Loucy (cell line): Measurements from ENCODE around the gene ARIH1.
"Not testable (repeated sequence)": the region's sequence is repeated elsewhere in the genome, so short reads cannot be mapped to it uniquely, and the experiment has no call there.

Source experiments
- H2AFZ ChIP-seq: fragments of 200-600 bp; sonication (generic); 2 replicates; pipeline ENCODE4 v1.6.0; 2016; ENCODE audit warnings: antibody characterized with exemption, mild to moderate bottlenecking, low read length, moderate library complexity
- H3F3A ChIP-seq: fragments of 200-600 bp; 2 replicates; pipeline ENCODE4 v1.6.0; 2016; ENCODE audit warnings: antibody characterized with exemption, low read depth, mild to moderate bottlenecking
- H3K27me3 ChIP-seq: fragments of 200-600 bp; sonication (generic); 2 replicates; pipeline ENCODE4 v1.6.1; 2014; ENCODE audit warnings: low read length, mild to moderate bottlenecking; ENCODE audit not compliant: insufficient read depth, poor library complexity, severe bottlenecking
- H3K36me3 ChIP-seq: fragments of 200-600 bp; sonication (generic); 2 replicates; pipeline ENCODE4 v1.6.1; 2016; ENCODE audit warnings: low read length; ENCODE audit not compliant: insufficient read depth
- H3K4me1 ChIP-seq: fragments of 200-600 bp; sonication (generic); 2 replicates; pipeline ENCODE4 v1.5.1; 2014; ENCODE audit warnings: low read length, mild to moderate bottlenecking; ENCODE audit not compliant: insufficient read depth, poor library complexity, severe bottlenecking
- H3K4me2 ChIP-seq: fragments of 200-600 bp; sonication (generic); 2 replicates; pipeline ENCODE4 v1.6.0; 2014; ENCODE audit warnings: antibody characterized with exemption, low read length, low read depth, mild to moderate bottlenecking; ENCODE audit not compliant: poor library complexity, severe bottlenecking
- H3K4me3 ChIP-seq: fragments of 200-600 bp; sonication (generic); 2 replicates; pipeline ENCODE4 v1.5.1; 2014; ENCODE audit warnings: low read length, mild to moderate bottlenecking, mixed read lengths; ENCODE audit not compliant: poor library complexity, severe bottlenecking
- H3K79me2 ChIP-seq: fragments of 200-600 bp; sonication (generic); 2 replicates; pipeline ENCODE4 v1.6.1; 2014; ENCODE audit warnings: low read length; ENCODE audit not compliant: insufficient read depth
- H3K9ac ChIP-seq: fragments of 200-600 bp; sonication (generic); 2 replicates; pipeline ENCODE4 v1.6.0; 2014; ENCODE audit warnings: mild to moderate bottlenecking, low read depth, low read length, moderate library complexity; ENCODE audit not compliant: poor library complexity, severe bottlenecking
- H3K9me2 ChIP-seq: fragments of 200-600 bp; sonication (generic); replicated peaks from 2 replicates; pipeline ENCODE4 v1.6.1; 2016; ENCODE audit warnings: low read depth, low read length, mixed read lengths
- H3K9me3 ChIP-seq: fragments of 200-600 bp; sonication (generic); 2 replicates; pipeline ENCODE4 v1.6.1; 2014; ENCODE audit warnings: mild to moderate bottlenecking, antibody characterized with exemption, low read length, low read depth; ENCODE audit not compliant: insufficient read depth
- H4K20me1 ChIP-seq: fragments of 200-600 bp; sonication (generic); 2 replicates; pipeline ENCODE4 v1.6.0; 2014; ENCODE audit warnings: antibody characterized with exemption, low read length, mild to moderate bottlenecking; ENCODE audit not compliant: insufficient read depth, poor library complexity, severe bottlenecking
- EZH2phosphoT487 ChIP-seq: fragments of 200-600 bp; IDR thresholded peaks from 2 replicates; pipeline ENCODE4 v1.6.1; 2018; ENCODE audit warnings: antibody characterized with exemption, mild to moderate bottlenecking, moderate library complexity, borderline replicate concordance
- TF ChIP-seq, protein P1 (sequence below): fragments of 200-600 bp; sonication (generic); conservative IDR thresholded peaks from 2 replicates; pipeline ENCODE4 v1.5.1; 2014; ENCODE audit warnings: mild to moderate bottlenecking, antibody characterized with exemption, low read length

ARIH1 gene

GRCh38 chr15:72609862-72610261, 135.7 kb downstream of the ARIH1 start:
- no peaks in the 10 kb centered on the region for H3K79me2 ChIP-seq
- H3K4me1 ChIP-seq, result no peaks in the 10 kb centered on the region

DNA sequence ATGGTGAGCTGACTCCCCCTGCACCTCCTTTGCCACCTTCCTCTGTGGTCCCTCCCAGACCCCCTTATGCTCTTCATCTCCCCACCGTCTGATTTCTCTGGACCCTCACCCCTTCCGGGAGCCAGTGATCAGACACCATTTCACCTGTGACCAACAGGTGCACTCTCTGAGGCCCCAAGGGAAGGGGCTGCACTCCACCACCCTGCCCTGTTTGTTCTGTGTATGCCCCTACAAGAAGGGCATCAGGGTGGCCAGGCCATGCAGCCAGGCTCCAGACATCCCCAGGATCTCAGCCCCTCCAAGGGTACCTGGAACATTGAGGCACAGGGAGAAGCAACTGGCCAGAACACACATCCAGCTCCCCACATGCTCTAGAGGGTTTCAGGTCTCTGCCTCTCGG, 138.2 kb downstream of the ARIH1 start:
- H3K9ac ChIP-seq, H2AFZ ChIP-seq, H3K9me3 ChIP-seq, H3K9me2 ChIP-seq, H3K36me3 ChIP-seq, H3K79me2 ChIP-seq, H3K4me2 ChIP-seq, H3K27me3 ChIP-seq, H3K4me3 ChIP-seq, H3F3A ChIP-seq, H4K20me1 ChIP-seq, H3K4me1 ChIP-seq: not testable (repeated sequence)

More at GRCh38 chr15:72609862-72610261, 135.7 kb downstream of the ARIH1 start:
- TF ChIP-seq EZH2phosphoT487, result no peak
- TF ChIP-seq, protein P1, sequence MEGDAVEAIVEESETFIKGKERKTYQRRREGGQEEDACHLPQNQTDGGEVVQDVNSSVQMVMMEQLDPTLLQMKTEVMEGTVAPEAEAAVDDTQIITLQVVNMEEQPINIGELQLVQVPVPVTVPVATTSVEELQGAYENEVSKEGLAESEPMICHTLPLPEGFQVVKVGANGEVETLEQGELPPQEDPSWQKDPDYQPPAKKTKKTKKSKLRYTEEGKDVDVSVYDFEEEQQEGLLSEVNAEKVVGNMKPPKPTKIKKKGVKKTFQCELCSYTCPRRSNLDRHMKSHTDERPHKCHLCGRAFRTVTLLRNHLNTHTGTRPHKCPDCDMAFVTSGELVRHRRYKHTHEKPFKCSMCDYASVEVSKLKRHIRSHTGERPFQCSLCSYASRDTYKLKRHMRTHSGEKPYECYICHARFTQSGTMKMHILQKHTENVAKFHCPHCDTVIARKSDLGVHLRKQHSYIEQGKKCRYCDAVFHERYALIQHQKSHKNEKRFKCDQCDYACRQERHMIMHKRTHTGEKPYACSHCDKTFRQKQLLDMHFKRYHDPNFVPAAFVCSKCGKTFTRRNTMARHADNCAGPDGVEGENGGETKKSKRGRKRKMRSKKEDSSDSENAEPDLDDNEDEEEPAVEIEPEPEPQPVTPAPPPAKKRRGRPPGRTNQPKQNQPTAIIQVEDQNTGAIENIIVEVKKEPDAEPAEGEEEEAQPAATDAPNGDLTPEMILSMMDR, result no peak
- H3K36me3 ChIP-seq, result no peaks in the 10 kb centered on the region
- H3K9me2 ChIP-seq, result no peaks in the 10 kb centered on the region
- no peak overlapping the region for H3K9ac ChIP-seq
- no peaks in the 10 kb centered on the region for H3K27me3 ChIP-seq
- H2AFZ ChIP-seq, result no peak overlapping the region
- H3K9me3 ChIP-seq, result no peaks in the 10 kb centered on the region
- H3K4me2 ChIP-seq, result no peak overlapping the region
- H3F3A ChIP-seq, result no peaks in the 10 kb centered on the region
- no peak overlapping the region for H3K4me3 ChIP-seq
- no peaks in the 10 kb centered on the region for H4K20me1 ChIP-seq

DNA sequence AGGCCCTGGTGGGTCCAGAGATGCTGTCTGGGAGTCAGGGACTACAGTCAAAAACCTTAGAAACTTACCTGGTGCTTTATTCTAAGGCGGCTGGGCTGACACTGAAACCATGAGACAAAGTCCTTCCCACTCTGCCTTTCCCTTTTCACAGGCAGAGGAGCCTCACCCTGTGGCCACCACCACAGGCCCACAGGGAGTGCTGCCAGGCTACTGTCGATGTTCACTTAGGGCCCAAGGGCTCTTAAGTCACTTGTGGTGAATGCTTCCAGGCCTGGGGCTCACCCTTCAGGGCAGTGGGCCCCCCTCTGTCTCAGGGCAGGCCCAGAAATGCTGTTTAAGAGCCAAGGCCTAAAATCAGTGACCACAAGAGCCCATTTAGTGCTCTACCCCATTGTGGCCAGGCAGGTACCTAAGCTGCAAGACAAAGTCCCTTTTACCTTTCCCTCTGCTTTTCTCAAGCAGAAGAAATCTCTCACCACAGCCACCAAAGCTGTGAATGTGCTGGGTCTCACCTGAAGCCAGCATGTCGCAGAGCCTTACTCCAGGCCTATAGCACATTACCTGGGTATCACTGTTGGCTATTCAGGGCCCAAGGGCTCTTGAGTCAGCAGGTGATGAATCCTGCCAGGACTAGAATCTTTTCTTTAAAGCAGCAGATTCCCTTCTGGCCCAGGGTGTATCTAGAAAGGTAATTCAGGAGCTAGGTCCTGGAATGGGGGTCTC, 140.8 kb downstream of the ARIH1 start:
- Histone ChIP-seq H3F3A (no peaks in the 10 kb centered on the region), H3K36me3 (no peaks in the 10 kb centered on the region), H3K4me2 (no peak overlapping the region), H3K4me1 (no peaks in the 10 kb centered on the region), H3K9ac (no peak overlapping the region), H3K27me3 (no peaks in the 10 kb centered on the region), H3K9me3 (no peaks in the 10 kb centered on the region), H4K20me1 (no peaks in the 10 kb centered on the region), H2AFZ (no peak overlapping the region), H3K79me2 (no peaks in the 10 kb centered on the region), H3K4me3 (no peak overlapping the region), H3K9me2 (no peaks in the 10 kb centered on the region)
- TF ChIP-seq EZH2phosphoT487, result no peak
- TF ChIP-seq, protein P1, result no peak

DNA sequence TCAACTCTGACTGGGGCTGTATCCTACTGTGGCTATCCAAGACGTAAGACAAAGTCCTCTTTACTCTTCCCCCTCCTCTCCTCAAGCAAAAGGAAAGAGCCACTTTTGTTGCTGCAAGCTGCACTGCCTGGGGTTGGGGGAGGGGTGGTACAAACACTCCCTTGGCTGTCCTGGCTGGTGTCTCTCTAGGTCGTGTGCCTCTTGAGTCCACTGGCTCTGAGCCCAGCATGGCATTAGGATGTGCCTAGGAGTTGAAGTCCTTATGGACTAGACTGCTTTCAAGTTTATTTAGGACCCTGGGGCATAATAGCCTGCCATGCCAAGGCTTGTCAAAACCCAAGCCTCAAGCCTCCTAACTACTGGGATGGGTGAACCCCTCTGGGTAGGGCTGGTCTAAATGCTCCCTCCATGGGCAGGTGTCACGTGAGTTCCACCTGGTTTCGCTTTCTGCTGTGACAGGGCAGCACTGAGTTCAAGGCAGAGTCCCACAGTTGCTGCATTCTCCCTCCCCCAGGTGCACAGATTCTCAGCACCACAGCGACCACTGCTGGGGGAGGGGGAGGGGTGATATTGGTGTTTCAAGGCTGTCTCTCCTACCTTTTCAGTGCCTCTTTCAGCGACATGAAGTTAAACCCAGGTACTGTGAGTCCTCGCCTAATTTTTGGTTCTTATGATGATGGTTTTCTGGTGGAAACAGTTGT, 141.6 kb downstream of the ARIH1 start:
- not testable (repeated sequence) for H3K4me3 ChIP-seq, H2AFZ ChIP-seq, H3K4me1 ChIP-seq, H3K9me3 ChIP-seq, H3K27me3 ChIP-seq, H3K79me2 ChIP-seq, H3K9me2 ChIP-seq, H3K36me3 ChIP-seq, H3F3A ChIP-seq, H3K4me2 ChIP-seq, H4K20me1 ChIP-seq, H3K9ac ChIP-seq
